Endothelial cell of umbilical vein (primary cell): ENCODE measurements around the gene ALOX15B.

ENCODE experiments used
- CTCF ChIP-seq, 2 donors: IDR thresholded peaks; 1 replicate in 1 of 2; 2 replicates in 1 of 2; pipeline ENCODE4 v1.5.1; 2011; ENCODE audit warnings: low read length in 2 of 2, mild to moderate bottlenecking in 2 of 2, moderate library complexity in 2 of 2, control low read depth in 1 of 2, inconsistent platforms in 1 of 2, low read depth in 1 of 2; ENCODE audit not compliant: insufficient read depth in 1 of 2; ENCODE audit errors: extremely low read depth in 1 of 2
- EZH2 ChIP-seq: IDR thresholded peaks from 2 replicates; pipeline ENCODE4 v1.6.1; 2012; ENCODE audit warnings: borderline replicate concordance, low read depth, mild to moderate bottlenecking, moderate library complexity, low read length, inconsistent platforms; ENCODE audit not compliant: severe bottlenecking
- POLR2A ChIP-seq: IDR thresholded peaks from 2 replicates; pipeline ENCODE4 v1.6.1; 2012; ENCODE audit warnings: low read depth, mild to moderate bottlenecking, control low read depth, low read length
- POLR2AphosphoS5 ChIP-seq: IDR thresholded peaks from 2 replicates; pipeline ENCODE4 v1.6.1; 2012; ENCODE audit warnings: low read depth, mild to moderate bottlenecking, control low read depth, low read length, moderate library complexity; ENCODE audit not compliant: insufficient read depth

GRCh38 chr17:8067806-8068205 lies 28.9 kb downstream of the ALOX15B start:
- TF ChIP-seq CTCF (IDR thresholded peaks at IDR 0.05; ENCODE audit: extremely low read depth in 1 of 2, insufficient read depth in 1 of 2, low read depth in 1 of 2, low read length in 2 of 2), result no peak
- TF ChIP-seq POLR2A, result no peak
- no peak for TF ChIP-seq POLR2AphosphoS5
- TF ChIP-seq EZH2, result no peak
